GM23248 (cell line): ENCODE data around the gene SUGCT. TPM values are rescaled to one million over a fixed set of nuclear protein-coding genes. Genes with fewer than 3 reads are reported as not detected.

Experiments
- DNase-seq: peaks from one replicate; pipeline ENCODE4 v3.0.0-alpha.2; 2015
- H2AFZ ChIP-seq: fragments of 200-600 bp; sonication (generic); 2 replicates; pipeline ENCODE4 v1.6.1; 2016; ENCODE audit warnings: antibody characterized with exemption
- H3F3A ChIP-seq: fragments of 200-600 bp; sonication (generic); 2 replicates; pipeline ENCODE4 v1.6.1; 2016; ENCODE audit warnings: mild to moderate bottlenecking, antibody characterized with exemption, mixed run types; ENCODE audit not compliant: insufficient read depth
- H3K27ac ChIP-seq: fragments of 200-600 bp; sonication (generic); 2 replicates; pipeline ENCODE4 v1.5.1; 2016; ENCODE audit warnings: mild to moderate bottlenecking
- H3K27me3 ChIP-seq: fragments of 200-600 bp; sonication (generic); replicated peaks from 2 replicates; pipeline ENCODE4 v1.6.1; 2016; ENCODE audit warnings: mild to moderate bottlenecking; ENCODE audit not compliant: insufficient read depth
- H3K36me3 ChIP-seq: fragments of 200-600 bp; sonication (generic); 2 replicates; pipeline ENCODE4 v1.6.1; 2016; ENCODE audit warnings: low read depth, mild to moderate bottlenecking
- H3K4me1 ChIP-seq: fragments of 200-600 bp; sonication (generic); 2 replicates; pipeline ENCODE4 v1.6.1; 2016; ENCODE audit warnings: mild to moderate bottlenecking; ENCODE audit not compliant: insufficient read depth
- H3K4me2 ChIP-seq: fragments of 200-600 bp; sonication (generic); one replicate; pipeline ENCODE4 v1.6.1; 2016; ENCODE audit warnings: mild to moderate bottlenecking; ENCODE audit not compliant: unreplicated experiment
- H3K4me3 ChIP-seq: fragments of 200-600 bp; sonication (generic); 2 replicates; pipeline ENCODE4 v1.5.1; 2016; ENCODE audit warnings: mild to moderate bottlenecking
- H3K79me2 ChIP-seq: fragments of 200-600 bp; sonication (generic); 2 replicates; pipeline ENCODE4 v1.6.1; 2016; ENCODE audit warnings: mild to moderate bottlenecking; ENCODE audit not compliant: insufficient read depth
- H3K9ac ChIP-seq: fragments of 200-600 bp; sonication (generic); 2 replicates; pipeline ENCODE4 v1.6.1; 2016; ENCODE audit warnings: mild to moderate bottlenecking
- H3K9me2 ChIP-seq: fragments of 200-600 bp; sonication (generic); 2 replicates; pipeline ENCODE4 v1.6.1; 2016; ENCODE audit warnings: mixed run types, mild to moderate bottlenecking, moderate library complexity; ENCODE audit not compliant: insufficient read depth
- H3K9me3 ChIP-seq: fragments of 200-600 bp; sonication (generic); one replicate; pipeline ENCODE4 v1.6.1; 2017; ENCODE audit warnings: low read depth
- H4K20me1 ChIP-seq: fragments of 200-600 bp; sonication (generic); 2 replicates; pipeline ENCODE4 v1.6.0; 2016; ENCODE audit not compliant: insufficient read depth
- EZH2 ChIP-seq: fragments of 200-600 bp; sonication (generic); IDR thresholded peaks from 2 replicates; pipeline ENCODE4 v1.6.1; 2018; ENCODE audit warnings: antibody characterized with exemption, mild to moderate bottlenecking; ENCODE audit not compliant: insufficient read depth, poor library complexity, severe bottlenecking
- EZH2phosphoT487 ChIP-seq: fragments of 200-600 bp; sonication (generic); IDR thresholded peaks from 2 replicates; pipeline ENCODE4 v1.6.1; 2018; ENCODE audit warnings: antibody characterized with exemption, moderate library complexity, mild to moderate bottlenecking, low read depth; ENCODE audit not compliant: insufficient read depth
- WGBS, 2 experiments: methylation state at CpG; one replicate each; pipeline ENCODE4 v1.1.6; 2015 to 2017; ENCODE audit warnings: low lambda C conversion rate in 2 of 2, low coverage in 1 of 2; ENCODE audit errors: missing lambda C conversion rate in 2 of 2; 5-methylcytosine and 5-hydroxymethylcytosine counted together
- in situ Hi-C: fragments of 300-500 bp; cut with MboI; formaldehyde crosslinking; loops from 2 replicates; pipeline ENCODE4 v1.15.0; 2020
- polyA plus RNA-seq: library from polyadenylated mRNA; unstranded; fragments of >200 nt; fragmentation: Nextera tagmentation; extraction: Ambion mirVana; gene quantifications from 2 replicates; pipeline ENCODE4 v1.2.1, GENCODE V29; 2016
- total RNA-seq: library from RNA; depleted of rRNA; stranded (reverse); fragments of >200 nt; shearing (Covaris generic); gene quantifications from 2 replicates; pipeline ENCODE4 v1.2.3, GENCODE V29; 2014

The SUGCT gene
- total and polyA plus RNA-seq, 2 experiments from 2014 or later = 2.2 to 7.1 TPM

DNA sequence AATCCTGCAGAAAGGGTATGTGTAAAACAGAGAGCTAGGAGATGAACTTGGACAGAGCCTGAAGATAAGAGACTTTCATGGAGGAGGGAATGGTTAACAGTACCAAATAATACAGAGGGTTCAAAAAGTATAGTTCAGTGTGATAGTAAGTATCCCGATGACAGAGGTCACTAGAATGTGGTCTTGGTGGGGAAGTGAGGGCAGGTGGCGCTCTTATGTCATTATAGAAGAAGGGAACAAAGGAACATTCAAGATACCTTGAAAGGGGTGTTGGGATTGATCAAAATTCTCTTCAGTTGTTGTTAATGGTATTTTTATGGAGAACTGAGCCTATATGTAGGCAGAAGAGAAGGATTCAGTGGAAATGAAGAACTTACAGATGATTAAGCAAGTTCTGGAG is 312.5 kb downstream of the SUGCT start:
- no peaks in the 10 kb centered on the region for H3K9me3 ChIP-seq
- no peak overlapping the region for H3K4me2 ChIP-seq
- no peaks in the 10 kb centered on the region for H3K9me2 ChIP-seq
- no peaks in the 10 kb centered on the region for H3K36me3 ChIP-seq
- TF ChIP-seq EZH2phosphoT487 (no peak), EZH2 (no peak)
- no peak overlapping the region for H3K9ac ChIP-seq
- in situ Hi-C loops = no loop called here
- H3K4me3 ChIP-seq = no peak overlapping the region
- no peak overlapping the region for H3K27ac ChIP-seq
- no peak overlapping the region for H2AFZ ChIP-seq
- no peak for DNase-seq
- 74 to 77% methylated on average over 2 of the region's 2 CpGs for WGBS, 2 experiments
- no peaks in the 10 kb centered on the region for H3K27me3 ChIP-seq
- H4K20me1 ChIP-seq = no peaks in the 10 kb centered on the region
- H3K4me1 ChIP-seq = no peaks in the 10 kb centered on the region
- H3F3A ChIP-seq = no peaks in the 10 kb centered on the region
- no peaks in the 10 kb centered on the region for H3K79me2 ChIP-seq

DNA sequence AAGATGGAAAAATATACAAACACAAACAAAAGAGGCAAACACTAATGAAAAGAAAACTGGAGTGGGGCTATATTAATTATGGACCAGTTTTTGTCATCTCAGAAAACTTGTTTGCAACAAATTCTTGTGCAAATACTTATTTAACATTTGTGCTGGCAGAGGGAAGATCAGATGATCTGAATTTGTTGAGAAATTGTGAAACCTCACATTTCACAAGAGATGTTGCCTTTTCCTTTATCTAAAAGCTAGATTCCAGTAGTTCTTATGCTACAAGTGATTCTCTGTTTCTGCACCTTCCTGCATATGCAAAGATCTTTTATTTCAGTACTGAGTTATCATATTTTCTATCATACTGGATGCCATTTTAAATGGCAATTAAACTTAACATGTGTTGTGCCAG is 320.7 kb downstream of the SUGCT start:
- H3K36me3 ChIP-seq = no peaks in the 10 kb centered on the region
- peak; percentile 42 for DNase-seq

DNA sequence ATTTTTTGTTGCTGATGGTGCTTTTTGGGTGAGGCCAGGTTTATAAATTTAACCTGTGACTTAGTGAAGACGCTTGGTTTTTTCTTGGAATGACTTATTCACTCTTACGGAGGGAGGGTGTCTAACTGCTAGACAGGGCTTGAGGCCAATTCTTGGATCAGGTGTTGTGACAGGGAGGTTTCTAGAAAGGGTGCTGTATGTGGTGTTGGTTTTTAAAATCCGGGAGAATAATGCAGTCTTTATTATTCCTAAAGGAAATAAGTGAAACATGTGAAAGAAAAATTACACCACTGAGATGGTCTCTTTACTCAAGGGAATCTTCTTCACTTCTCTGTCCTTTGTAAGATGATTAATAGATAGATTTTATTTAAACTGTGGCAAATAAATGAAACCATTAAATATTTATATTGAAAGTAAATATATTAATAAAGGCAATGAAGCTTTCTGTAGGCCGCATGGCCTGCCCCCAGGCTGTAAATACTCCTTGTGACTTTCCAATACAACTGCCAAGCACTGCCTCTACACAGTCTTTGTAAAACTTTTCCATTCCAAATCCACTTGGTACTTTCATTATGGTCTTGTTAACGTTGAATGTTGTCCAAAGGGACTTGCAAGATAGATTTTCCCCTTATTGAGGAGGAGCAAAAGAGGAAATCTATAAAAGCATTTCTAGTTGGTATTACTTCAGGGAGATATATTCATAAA is 323.1 kb downstream of the SUGCT start:
- WGBS, 2 experiments = 85 to 86% methylated on average over 5 of the region's 5 CpGs
- Histone ChIP-seq H4K20me1 (no peaks in the 10 kb centered on the region), H2AFZ (no peak overlapping the region), H3F3A (no peaks in the 10 kb centered on the region), H3K9me2 (no peaks in the 10 kb centered on the region; the same call in 1 of the 2 replicates), H3K4me2 (no peak overlapping the region), H3K27me3 (no peaks in the 10 kb centered on the region), H3K9ac (no peak overlapping the region), H3K4me3 (no peak overlapping the region), H3K27ac (no peak overlapping the region), H3K36me3 (no peaks in the 10 kb centered on the region), H3K9me3 (no peaks in the 10 kb centered on the region), H3K79me2 (no peaks in the 10 kb centered on the region), H3K4me1 (no peaks in the 10 kb centered on the region)
- no peak for DNase-seq
- TF ChIP-seq EZH2 (no peak), EZH2phosphoT487 (no peak)
- in situ Hi-C loops = no loop called here

More for the DNA sequence above, 320.7 kb downstream of the SUGCT start:
- Histone ChIP-seq H3K9me2 (no peaks in the 10 kb centered on the region; the same call in 1 of the 2 replicates), H3K9ac (no peak overlapping the region), H3K4me2 (no peak overlapping the region), H3K4me3 (no peak overlapping the region), H4K20me1 (no peaks in the 10 kb centered on the region), H3K4me1 (no peaks in the 10 kb centered on the region), H2AFZ (no peak overlapping the region), H3K9me3 (no peaks in the 10 kb centered on the region), H3K79me2 (no peaks in the 10 kb centered on the region), H3K27ac (no peak overlapping the region), H3F3A (no peaks in the 10 kb centered on the region), H3K27me3 (no peaks in the 10 kb centered on the region)
- in situ Hi-C loops = no loop called here
- no peak for TF ChIP-seq EZH2phosphoT487
- no peak for TF ChIP-seq EZH2

DNA sequence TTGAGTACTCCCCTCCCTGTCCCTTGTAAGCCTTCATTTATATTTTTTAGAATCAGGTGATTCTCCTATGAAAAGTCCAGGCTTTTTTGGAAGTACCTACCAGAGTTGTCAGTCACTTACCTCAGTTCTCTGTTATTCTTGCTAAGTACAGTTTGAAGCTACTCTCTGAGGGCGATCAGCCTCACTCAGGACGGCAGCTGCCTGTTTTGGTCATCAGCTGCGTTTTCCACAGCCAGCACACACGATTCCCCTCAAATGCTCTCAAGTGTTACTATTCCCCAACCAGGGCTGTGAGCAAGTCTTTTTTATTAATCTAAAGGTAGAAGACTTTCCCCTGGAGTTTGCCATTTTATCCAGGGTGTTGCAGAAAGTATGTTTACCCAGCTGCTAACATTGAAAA is 328.6 kb downstream of the SUGCT start:
- peaks cover 5% of the 10 kb centered on the region for H3K4me1 ChIP-seq
- no peaks in the 10 kb centered on the region for H4K20me1 ChIP-seq
- H3K9me3 ChIP-seq = no peaks in the 10 kb centered on the region
- in situ Hi-C loops = no loop called here
- H3F3A ChIP-seq = peaks cover 5% of the 10 kb centered on the region
- no peak overlapping the region for H3K9ac ChIP-seq
- H3K4me2 ChIP-seq = no peak overlapping the region
- no peaks in the 10 kb centered on the region for H3K79me2 ChIP-seq
- H2AFZ ChIP-seq = no peak overlapping the region
- H3K27me3 ChIP-seq = no peaks in the 10 kb centered on the region
- H3K36me3 ChIP-seq = no peaks in the 10 kb centered on the region
- H3K4me3 ChIP-seq = no peak overlapping the region
- no peaks in the 10 kb centered on the region; the same call in 1 of the 2 replicates for H3K9me2 ChIP-seq
- TF ChIP-seq EZH2phosphoT487 = no peak
- TF ChIP-seq EZH2 = no peak
- 95 to 98% methylated on average over 4 of the region's 4 CpGs for WGBS, 2 experiments
- H3K27ac ChIP-seq = no peak overlapping the region
- no peak for DNase-seq
